A549 (cell line): ENCODE measurements around the gene ODAD2.

Source experiments
- KDM1A ChIP-seq: fragments of 200-600 bp; sonication (generic); IDR thresholded peaks from 2 replicates; pipeline ENCODE4 v1.6.1; 2016; ENCODE audit warnings: low read depth, mild to moderate bottlenecking
- TF ChIP-seq, protein P1 (sequence below): fragments of >200 bp; sonication (Bioruptor Twin); formaldehyde crosslinking; IDR thresholded peaks from 3 replicates; pipeline ENCODE4 v1.5.1; 2016

DNA sequence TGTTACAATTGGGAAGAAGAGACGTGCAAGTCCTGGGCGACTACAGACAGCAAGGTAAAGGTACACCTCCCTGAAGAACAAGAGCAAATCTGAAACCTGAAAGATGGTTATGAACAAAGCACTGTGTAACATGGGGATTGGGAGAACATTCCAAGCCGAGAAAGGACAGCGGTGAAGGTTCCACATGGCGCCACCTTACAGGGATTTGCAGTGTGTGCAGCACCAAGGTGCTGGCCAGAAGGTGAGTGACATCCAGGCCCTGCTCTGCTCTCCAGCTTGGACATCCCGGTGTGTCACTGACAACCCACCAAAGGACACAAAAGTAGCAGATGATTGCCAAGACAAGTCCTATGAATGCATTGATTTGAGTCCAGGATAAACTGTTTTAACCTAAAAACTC, 165.1 kb downstream of the ODAD2 start:
- no peak for TF ChIP-seq KDM1A
- TF ChIP-seq, protein P1, sequence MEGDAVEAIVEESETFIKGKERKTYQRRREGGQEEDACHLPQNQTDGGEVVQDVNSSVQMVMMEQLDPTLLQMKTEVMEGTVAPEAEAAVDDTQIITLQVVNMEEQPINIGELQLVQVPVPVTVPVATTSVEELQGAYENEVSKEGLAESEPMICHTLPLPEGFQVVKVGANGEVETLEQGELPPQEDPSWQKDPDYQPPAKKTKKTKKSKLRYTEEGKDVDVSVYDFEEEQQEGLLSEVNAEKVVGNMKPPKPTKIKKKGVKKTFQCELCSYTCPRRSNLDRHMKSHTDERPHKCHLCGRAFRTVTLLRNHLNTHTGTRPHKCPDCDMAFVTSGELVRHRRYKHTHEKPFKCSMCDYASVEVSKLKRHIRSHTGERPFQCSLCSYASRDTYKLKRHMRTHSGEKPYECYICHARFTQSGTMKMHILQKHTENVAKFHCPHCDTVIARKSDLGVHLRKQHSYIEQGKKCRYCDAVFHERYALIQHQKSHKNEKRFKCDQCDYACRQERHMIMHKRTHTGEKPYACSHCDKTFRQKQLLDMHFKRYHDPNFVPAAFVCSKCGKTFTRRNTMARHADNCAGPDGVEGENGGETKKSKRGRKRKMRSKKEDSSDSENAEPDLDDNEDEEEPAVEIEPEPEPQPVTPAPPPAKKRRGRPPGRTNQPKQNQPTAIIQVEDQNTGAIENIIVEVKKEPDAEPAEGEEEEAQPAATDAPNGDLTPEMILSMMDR, result no peak
